ENCODE results near the gene TMEM86A.
"Not testable (repeated sequence)": the region's sequence is repeated elsewhere in the genome, so short reads cannot be mapped to it uniquely, and the experiment has no call there.

Gene TMEM86A

GRCh38 chr11:18698341-18699268 is at the start of gene TMEM86A:
TMEM86A (plus strand) TSS chr11:18698779; CDS start chr11:18698887, 108 bp downstream.
- DNase-seq = peak; percentile 79

- no peak for DNase-seq
Observed at GRCh38 chr11:18650353-18650752, 48.2 kb upstream of the TMEM86A start.

- DNase-seq = peak; percentile 7
Observed at GRCh38 chr11:18650859-18651557, 47.6 kb upstream of the TMEM86A start.

GRCh38 chr11:18657673-18658072 is 40.9 kb upstream of the TMEM86A start:
- no peak for DNase-seq

GRCh38 chr11:18665353-18665872 is 33.2 kb upstream of the TMEM86A start:
- DNase-seq = not testable (repeated sequence)

GRCh38 chr11:18668131-18668530 is 30.4 kb upstream of the TMEM86A start:
- no peak for DNase-seq

- DNase-seq = no peak
Observed at GRCh38 chr11:18669219-18669596, 29.4 kb upstream of the TMEM86A start.

GRCh38 chr11:18669711-18670110 is 28.9 kb upstream of the TMEM86A start:
- DNase-seq = no peak

- no peak for DNase-seq
Observed at GRCh38 chr11:18671246-18671645, 27.3 kb upstream of the TMEM86A start.

- DNase-seq = peak; percentile 28
Observed at GRCh38 chr11:18672209-18672608, 26.4 kb upstream of the TMEM86A start.

GRCh38 chr11:18676803-18677202 is 21.8 kb upstream of the TMEM86A start:
- no peak for DNase-seq

GRCh38 chr11:18677560-18677959 is 21.0 kb upstream of the TMEM86A start:
- no peak for DNase-seq

- DNase-seq = not testable (repeated sequence)
Observed at GRCh38 chr11:18681949-18682348, 16.6 kb upstream of the TMEM86A start.

GRCh38 chr11:18682466-18682865 is 16.1 kb upstream of the TMEM86A start:
- no peak for DNase-seq

- DNase-seq = no peak
Observed at GRCh38 chr11:18684267-18684666, 14.3 kb upstream of the TMEM86A start.

- not testable (repeated sequence) for DNase-seq
Observed at GRCh38 chr11:18691467-18692140, 7.0 kb upstream of the TMEM86A start.

- DNase-seq = no peak
Observed at GRCh38 chr11:18692941-18693760, 5.4 kb upstream of the TMEM86A start.

GRCh38 chr11:18696638-18697225 is 1.8 kb upstream of the TMEM86A start:
- peak; percentile 55 for DNase-seq

- no peak for DNase-seq
Observed at GRCh38 chr11:18697576-18697975, 1.0 kb upstream of the TMEM86A start.

GRCh38 chr11:18699269-18699596 is 654 bp downstream of the TMEM86A start:
- no peak for DNase-seq

- DNase-seq = no peak
Observed at GRCh38 chr11:18699848-18700261, 1.3 kb downstream of the TMEM86A start.

GRCh38 chr11:18700375-18700774 is 1.8 kb downstream of the TMEM86A start:
- peak; percentile 44 for DNase-seq

All from NCI-H226 (cell line).